ENCODE results near the gene SIGLEC12. TPM values are rescaled to one million over a fixed set of nuclear protein-coding genes. Genes with fewer than 3 reads are reported as not detected.

Gene SIGLEC12
- not detected in 2 replicates for total RNA-seq

- no peak for DNase-seq (ENCODE audit: low read depth in 2 of 2)
These were observed at the start of gene SIGLEC12 for GRCh38 chr19:51501594-51502263. TSS of gene SIGLEC12 (minus strand) at chr19:51501800. CDS start at chr19:51501733, 67 bp downstream.

GRCh38 chr19:51550848-51551672 lies 49.5 kb upstream of the SIGLEC12 start:
- no peak for DNase-seq (ENCODE audit: low read depth in 2 of 2)

- DNase-seq (ENCODE audit: low read depth in 2 of 2), result no peak
These were observed 48.1 kb upstream of the SIGLEC12 start for GRCh38 chr19:51549533-51550324.

GRCh38 chr19:51548891-51549305 lies 47.3 kb upstream of the SIGLEC12 start:
- no peak for DNase-seq (ENCODE audit: low read depth in 2 of 2)

- DNase-seq (ENCODE audit: low read depth in 2 of 2), result no peak
These were observed 46.6 kb upstream of the SIGLEC12 start for GRCh38 chr19:51548213-51548651.

GRCh38 chr19:51547397-51548212 lies 46.0 kb upstream of the SIGLEC12 start:
- DNase-seq (ENCODE audit: low read depth in 2 of 2), result peak in 1 of 2 donors; percentile 70

GRCh38 chr19:51546650-51547396 lies 45.2 kb upstream of the SIGLEC12 start:
- peak in 1 of 2 donors; percentile 93 for DNase-seq (ENCODE audit: low read depth in 2 of 2)

- DNase-seq (ENCODE audit: low read depth in 2 of 2), result no peak
These were observed 44.6 kb upstream of the SIGLEC12 start for GRCh38 chr19:51546107-51546649.

- no peak for DNase-seq (ENCODE audit: low read depth in 2 of 2)
These were observed 42.4 kb upstream of the SIGLEC12 start for GRCh38 chr19:51544038-51544437.

GRCh38 chr19:51542699-51543098 lies 41.1 kb upstream of the SIGLEC12 start:
- DNase-seq (ENCODE audit: low read depth in 2 of 2), result no peak

GRCh38 chr19:51541458-51542357 lies 40.1 kb upstream of the SIGLEC12 start:
- no peak for DNase-seq (ENCODE audit: low read depth in 2 of 2)

- DNase-seq (ENCODE audit: low read depth in 2 of 2), result no peak
These were observed 38.3 kb upstream of the SIGLEC12 start for GRCh38 chr19:51539821-51540366.

- no peak for DNase-seq (ENCODE audit: low read depth in 2 of 2)
These were observed 33.9 kb upstream of the SIGLEC12 start for GRCh38 chr19:51535535-51535934.

GRCh38 chr19:51531349-51532315 lies 30.0 kb upstream of the SIGLEC12 start, which contains the start of gene SIGLEC6:
TSS of gene SIGLEC6 (minus strand) at chr19:51531670. CDS start at chr19:51531648, 22 bp downstream.
- no peak for DNase-seq (ENCODE audit: low read depth in 2 of 2)

- no peak for DNase-seq (ENCODE audit: low read depth in 2 of 2)
These were observed 29.0 kb upstream of the SIGLEC12 start for GRCh38 chr19:51530616-51531015.

- no peak for DNase-seq (ENCODE audit: low read depth in 2 of 2)
These were observed 27.7 kb upstream of the SIGLEC12 start for GRCh38 chr19:51529301-51529700.

GRCh38 chr19:51525651-51526050 lies 24.1 kb upstream of the SIGLEC12 start:
- DNase-seq (ENCODE audit: low read depth in 2 of 2), result no peak
